ENCODE measurements around the gene FAM53A.
"Not testable (repeated sequence)": the region's sequence is repeated elsewhere in the genome, so short reads cannot be mapped to it uniquely, and the experiment has no call there.

The FAM53A gene

GRCh38 chr4:1608196-1608820 lies 75.8 kb downstream of the FAM53A start:
- in situ Hi-C loops (cut with MboI; ENCODE audit: low sequenced_read_pairs) = no loop called here

- in situ Hi-C loops (cut with MboI; ENCODE audit: low sequenced_read_pairs) = not testable (repeated sequence)
Observed at GRCh38 chr4:1607436-1608195, 76.5 kb downstream of the FAM53A start.

- in situ Hi-C loops (cut with MboI; ENCODE audit: low sequenced_read_pairs) = no loop called here
Observed at GRCh38 chr4:1604706-1605205, 79.4 kb downstream of the FAM53A start.

GRCh38 chr4:1604181-1604705 lies 79.9 kb downstream of the FAM53A start:
- in situ Hi-C loops (cut with MboI; ENCODE audit: low sequenced_read_pairs) = no loop called here

- in situ Hi-C loops (cut with MboI; ENCODE audit: low sequenced_read_pairs) = no loop called here
Observed at GRCh38 chr4:1603413-1604135, 80.5 kb downstream of the FAM53A start.

- in situ Hi-C loops (cut with MboI; ENCODE audit: low sequenced_read_pairs) = no loop called here
Observed at GRCh38 chr4:1602655-1603412, 81.3 kb downstream of the FAM53A start.

GRCh38 chr4:1601852-1602654 lies 82.1 kb downstream of the FAM53A start:
- in situ Hi-C loops (cut with MboI; ENCODE audit: low sequenced_read_pairs) = no loop called here

- in situ Hi-C loops (cut with MboI; ENCODE audit: low sequenced_read_pairs) = no loop called here
Observed at GRCh38 chr4:1601533-1601835, 82.6 kb downstream of the FAM53A start.

GRCh38 chr4:1600811-1601532 lies 83.1 kb downstream of the FAM53A start:
- in situ Hi-C loops (cut with MboI; ENCODE audit: low sequenced_read_pairs) = no loop called here

- in situ Hi-C loops (cut with MboI; ENCODE audit: low sequenced_read_pairs) = no loop called here
Observed at GRCh38 chr4:1600211-1600780, 83.8 kb downstream of the FAM53A start.

GRCh38 chr4:1599491-1600210 lies 84.5 kb downstream of the FAM53A start:
- in situ Hi-C loops (cut with MboI; ENCODE audit: low sequenced_read_pairs) = no loop called here

GRCh38 chr4:1599026-1599481 lies 85.1 kb downstream of the FAM53A start:
- in situ Hi-C loops (cut with MboI; ENCODE audit: low sequenced_read_pairs) = no loop called here

- in situ Hi-C loops (cut with MboI; ENCODE audit: low sequenced_read_pairs) = no loop called here
Observed at GRCh38 chr4:1598206-1599025, 85.7 kb downstream of the FAM53A start.

GRCh38 chr4:1597021-1597931 lies 86.8 kb downstream of the FAM53A start:
- in situ Hi-C loops (cut with MboI; ENCODE audit: low sequenced_read_pairs) = no loop called here

GRCh38 chr4:1596393-1596792 lies 87.7 kb downstream of the FAM53A start:
- in situ Hi-C loops (cut with MboI; ENCODE audit: low sequenced_read_pairs) = no loop called here

GRCh38 chr4:1595789-1596325 lies 88.3 kb downstream of the FAM53A start:
- in situ Hi-C loops (cut with MboI; ENCODE audit: low sequenced_read_pairs) = no loop called here
